Measurements from ENCODE around the gene LGALS1. TPM values are rescaled to one million over a fixed set of nuclear protein-coding genes. Genes with fewer than 3 reads are reported as not detected.
"Not testable (repeated sequence)": the region's sequence is repeated elsewhere in the genome, so short reads cannot be mapped to it uniquely, and the experiment has no call there.

The LGALS1 gene
- total and polyA plus RNA-seq, 3 donors from 2014 or later, result 466 to 960 (median 681) TPM

GRCh38 chr22:37647928-37648327, 27.5 kb upstream of the LGALS1 start:
- Histone ChIP-seq H3K27me3 (no peaks in the 10 kb centered on the region), H3K4me3 (no peak overlapping the region), H3K4me1 (peaks cover 7% of the 10 kb centered on the region), H3K36me3 (ENCODE audit: low read depth, missing control alignments) (no peaks in the 10 kb centered on the region), H3K9me3 (no peaks in the 10 kb centered on the region), H3K27ac (no peak overlapping the region)
- 62 to 86% methylated on average over 7 to 9 of the region's 9 CpGs for WGBS, 2 donors
- TF ChIP-seq POLR2A (IDR thresholded peaks at IDR 0.05) (no peak), CTCF (IDR thresholded peaks at IDR 0.05) (no peak)
- peak; percentile 93 for DNase-seq
- intact Hi-C loops (cut with DNase I; ENCODE audit: low total_unique reads), result no loop called here

GRCh38 chr22:37650463-37651136, 24.8 kb upstream of the LGALS1 start:
- Histone ChIP-seq H3K4me1 (no peaks in the 10 kb centered on the region), H3K27ac (no peak overlapping the region), H3K36me3 (ENCODE audit: low read depth, missing control alignments) (no peaks in the 10 kb centered on the region), H3K9me3 (no peaks in the 10 kb centered on the region), H3K4me3 (no peak overlapping the region), H3K27me3 (no peaks in the 10 kb centered on the region)
- WGBS, 2 donors, result 93 to 96% methylated on average over 17 of the region's 17 CpGs
- DNase-seq, result no peak
- intact Hi-C loops (cut with DNase I; ENCODE audit: low total_unique reads), result no loop called here
- no peak for TF ChIP-seq POLR2A (IDR thresholded peaks at IDR 0.05)
- no peak for TF ChIP-seq CTCF (IDR thresholded peaks at IDR 0.05)

GRCh38 chr22:37654563-37655251, 20.7 kb upstream of the LGALS1 start:
- Histone ChIP-seq H3K36me3 (ENCODE audit: low read depth, missing control alignments) (no peaks in the 10 kb centered on the region), H3K27ac (no peak overlapping the region), H3K27me3 (no peaks in the 10 kb centered on the region), H3K4me1 (peaks cover 5% of the 10 kb centered on the region), H3K4me3 (no peak overlapping the region), H3K9me3 (no peaks in the 10 kb centered on the region)
- 77 to 79% methylated on average over 14 of the region's 14 CpGs for WGBS, 2 donors
- TF ChIP-seq POLR2A (IDR thresholded peaks at IDR 0.05) (no peak), CTCF (IDR thresholded peaks at IDR 0.05) (no peak)
- intact Hi-C loops (cut with DNase I; ENCODE audit: low total_unique reads), result no loop called here
- DNase-seq, result no peak

- Histone ChIP-seq H3K36me3 (ENCODE audit: low read depth, missing control alignments) (no peaks in the 10 kb centered on the region), H3K9me3 (no peaks in the 10 kb centered on the region), H3K27ac (no peak overlapping the region), H3K27me3 (no peaks in the 10 kb centered on the region), H3K4me3 (no peak overlapping the region), H3K4me1 (peaks cover 10% of the 10 kb centered on the region)
- intact Hi-C loops (cut with DNase I; ENCODE audit: low total_unique reads), result no loop called here
- 81 to 85% methylated on average over 14 to 17 of the region's 17 CpGs for WGBS, 2 donors
- TF ChIP-seq CTCF (IDR thresholded peaks at IDR 0.05) (no peak), POLR2A (IDR thresholded peaks at IDR 0.05) (no peak)
- DNase-seq, result no peak
These were observed 20.2 kb upstream of the LGALS1 start for GRCh38 chr22:37655252-37655563.

- 90 to 96% methylated on average over 4 of the region's 4 CpGs for whole genome bisulfite sequencing, 2 donors
- DNase-seq; H3K27me3 ChIP-seq; H3K9me3 ChIP-seq; H3K4me3 ChIP-seq; H3K36me3 ChIP-seq (ENCODE audit: low read depth, missing control alignments); intact Hi-C loops (cut with DNase I; ENCODE audit: low total_unique reads); H3K27ac ChIP-seq: not testable (repeated sequence)
- peaks cover 23% of the 10 kb centered on the region for H3K4me1 ChIP-seq
These were observed 18.9 kb upstream of the LGALS1 start for GRCh38 chr22:37656583-37656982.

Data from testis (tissue), 3 donors.